HEK293 (cell line): ENCODE results near the gene PRKCE.

Source experiments
- CTCF ChIA-PET: fragments of 350-600 bp; formaldehyde crosslinking; extraction: SDS; loops from one replicate; lab custom pipeline; 2021; ENCODE audit warnings: antibody characterized with exemption; lab: Yijun Ruan, JAX
- POLR2A ChIA-PET: fragments of 300-600 bp; formaldehyde crosslinking; extraction: SDS; loops from one replicate; lab custom pipeline; 2020; ENCODE audit warnings: antibody characterized with exemption, inconsistent platforms; lab: Yijun Ruan, JAX
- H3K27ac ChIP-seq: fragments of 200-500 bp; sonication (Bioruptor generic); 2 replicates; pipeline ENCODE4 v1.5.1; 2014; ENCODE audit warnings: low read depth, low read length, control low read depth, inconsistent platforms; ENCODE audit errors: extremely low read depth
- H3K36me3 ChIP-seq, 2 experiments: fragments of 200-500 bp in 1 of 2; sonication (Bioruptor generic) in 1 of 2; 1 replicate in 1 of 2; 2 replicates in 1 of 2; pipeline ENCODE4 v1.5.1; 2014 to 2017; ENCODE audit warnings: inconsistent platforms in 2 of 2, low read length in 2 of 2; ENCODE audit not compliant: control insufficient read depth in 2 of 2, insufficient read depth in 1 of 2
- H3K4me1 ChIP-seq: fragments of 200-500 bp; sonication (Bioruptor generic); 2 replicates; pipeline ENCODE4 v1.5.1; 2014; ENCODE audit warnings: mild to moderate bottlenecking, low read length, inconsistent platforms; ENCODE audit not compliant: control insufficient read depth, insufficient read depth
- H3K4me3 ChIP-seq: 2 replicates; pipeline ENCODE4 v1.5.1; 2011; ENCODE audit warnings: low read depth, mild to moderate bottlenecking, control low read depth, low read length, moderate library complexity
- H3K9me3 ChIP-seq: fragments of 200-500 bp; sonication (Bioruptor generic); 2 replicates; pipeline ENCODE4 v1.5.1; 2014; ENCODE audit warnings: low read depth, low read length, inconsistent platforms; ENCODE audit not compliant: control insufficient read depth, insufficient read depth
- AEBP2 ChIP-seq: fragments of 450-650 bp; formaldehyde crosslinking; IDR thresholded peaks from 2 replicates; pipeline ENCODE4 v1.5.1; 2016; ENCODE audit warnings: missing biosample characterization, missing genetic modification characterization, borderline replicate concordance
- HOXC10 ChIP-seq: sonication (generic); formaldehyde crosslinking; IDR thresholded peaks from 2 replicates; pipeline ENCODE4 v1.8.1; 2023; ENCODE audit warnings: mild to moderate bottlenecking, missing genetic modification reagents
- KLF10 ChIP-seq: fragments of 450-650 bp; IDR thresholded peaks from 2 replicates; pipeline ENCODE4 v1.5.1; 2018; ENCODE audit warnings: missing biosample characterization, mild to moderate bottlenecking, missing genetic modification characterization
- KLF16 ChIP-seq: fragments of 450-650 bp; formaldehyde crosslinking; IDR thresholded peaks from 2 replicates; pipeline ENCODE4 v1.5.1; 2017; ENCODE audit warnings: missing biosample characterization, missing genetic modification characterization
- PBX3 ChIP-seq: sonication (generic); formaldehyde crosslinking; IDR thresholded peaks from 2 replicates; pipeline ENCODE4 v1.8.1; 2022; ENCODE audit warnings: mild to moderate bottlenecking, moderate library complexity, missing genetic modification reagents
- PRDM1 ChIP-seq: fragments of 450-650 bp; formaldehyde crosslinking; IDR thresholded peaks from 2 replicates; pipeline ENCODE4; 2016; ENCODE audit warnings: missing biosample characterization, missing genetic modification characterization
- PRDM10 ChIP-seq: fragments of 450-650 bp; formaldehyde crosslinking; IDR thresholded peaks from 2 replicates; pipeline ENCODE4 v1.5.1; 2016; ENCODE audit warnings: missing biosample characterization, missing genetic modification characterization
- SALL2 ChIP-seq: fragments of 450-650 bp; formaldehyde crosslinking; IDR thresholded peaks from 2 replicates; pipeline ENCODE4 v1.5.0; 2017; ENCODE audit warnings: missing biosample characterization, mild to moderate bottlenecking, missing genetic modification characterization, borderline replicate concordance
- TCF7L2 ChIP-seq: IDR thresholded peaks from 2 replicates; pipeline ENCODE4 v1.6.1; 2011; ENCODE audit warnings: low read depth, mild to moderate bottlenecking, inconsistent platforms, low read length, moderate library complexity, borderline replicate concordance
- ZBTB21 ChIP-seq: fragments of 450-650 bp; formaldehyde crosslinking; IDR thresholded peaks from 2 replicates; pipeline ENCODE4 v1.5.1; 2017; ENCODE audit warnings: missing biosample characterization, missing genetic modification characterization
- ZFP3 ChIP-seq: fragments of 450-650 bp; formaldehyde crosslinking; IDR thresholded peaks from 2 replicates; pipeline ENCODE4 v1.5.1; 2016; ENCODE audit warnings: low read depth, missing biosample characterization, missing genetic modification characterization
- ZNF140 ChIP-seq: fragments of 450-650 bp; formaldehyde crosslinking; IDR thresholded peaks from 2 replicates; pipeline ENCODE4 v1.5.1; 2016; ENCODE audit warnings: missing biosample characterization, missing genetic modification characterization
- ZNF214 ChIP-seq: fragments of 450-650 bp; formaldehyde crosslinking; IDR thresholded peaks from 2 replicates; pipeline ENCODE4 v1.5.1; 2017; ENCODE audit warnings: missing biosample characterization, mild to moderate bottlenecking, missing genetic modification characterization, borderline replicate concordance
- ZNF223 ChIP-seq: fragments of 450-650 bp; formaldehyde crosslinking; IDR thresholded peaks from 2 replicates; pipeline ENCODE4 v1.5.1; 2016; ENCODE audit warnings: missing biosample characterization, missing genetic modification characterization
- ZNF280C ChIP-seq: fragments of 450-650 bp; formaldehyde crosslinking; IDR thresholded peaks from 2 replicates; pipeline ENCODE4 v1.5.1; 2016; ENCODE audit warnings: missing biosample characterization, missing genetic modification characterization
- ZNF394 ChIP-seq: fragments of 450-650 bp; formaldehyde crosslinking; IDR thresholded peaks from 2 replicates; pipeline ENCODE4 v1.5.1; 2016; ENCODE audit warnings: missing biosample characterization, missing genetic modification characterization, mild to moderate bottlenecking, moderate library complexity, borderline replicate concordance
- ZNF416 ChIP-seq: fragments of 450-650 bp; formaldehyde crosslinking; IDR thresholded peaks from 2 replicates; pipeline ENCODE4 v1.5.1; 2016; ENCODE audit warnings: missing biosample characterization, missing genetic modification characterization
- ZNF600 ChIP-seq: fragments of 450-650 bp; formaldehyde crosslinking; IDR thresholded peaks from 2 replicates; pipeline ENCODE4 v1.5.1; 2016; ENCODE audit warnings: missing biosample characterization, missing genetic modification characterization
- ZNF645 ChIP-seq: fragments of 450-650 bp; formaldehyde crosslinking; IDR thresholded peaks from 2 replicates; pipeline ENCODE4; 2016; ENCODE audit warnings: missing biosample characterization, missing genetic modification characterization
- ZNF664 ChIP-seq: fragments of 450-650 bp; formaldehyde crosslinking; IDR thresholded peaks from 2 replicates; pipeline ENCODE4 v1.5.1; 2016; ENCODE audit warnings: missing biosample characterization, missing genetic modification characterization
- ZNF677 ChIP-seq: fragments of 450-650 bp; IDR thresholded peaks from 2 replicates; pipeline ENCODE4 v1.5.0; 2018; ENCODE audit warnings: missing biosample characterization, mild to moderate bottlenecking, missing genetic modification characterization, moderate library complexity
- ZNF777 ChIP-seq: fragments of 450-650 bp; formaldehyde crosslinking; IDR thresholded peaks from 2 replicates; pipeline ENCODE4 v1.5.1; 2017; ENCODE audit warnings: missing biosample characterization, missing genetic modification characterization, borderline replicate concordance
- ZSCAN18 ChIP-seq: fragments of 450-650 bp; formaldehyde crosslinking; IDR thresholded peaks from 2 replicates; pipeline ENCODE4 v1.5.1; 2016; ENCODE audit warnings: missing biosample characterization, missing genetic modification characterization

The PRKCE gene

GRCh38 chr2:45705233-45705632 lies 53.8 kb downstream of the PRKCE start (continued):
- TF ChIP-seq ZNF280C (tag by site-specific recombination), result no peak
- TF ChIP-seq ZSCAN18, result no peak
- TF ChIP-seq TCF7L2, result no peak
- TF ChIP-seq ZNF600 (tag by site-specific recombination), result no peak
- TF ChIP-seq, all 188 proteins: peak for 0

- H3K9me3 ChIP-seq, result no peaks in the 10 kb centered on the region
- no peak overlapping the region for H3K4me3 ChIP-seq
- no peaks in the 10 kb centered on the region for H3K36me3 ChIP-seq
- H3K4me1 ChIP-seq, result 0 out of 2 replicates have a peak, but pooled peaks cover 3% of the 10 kb centered on the region
- CTCF ChIA-PET, result no interaction called here
- TF ChIP-seq PRDM1 (tag by site-specific recombination) (no peak), ZNF677 (tag by site-specific recombination) (no peak), ZNF214 (tag by site-specific recombination) (no peak), PBX3 (CRISPR knock-in tag) (no peak), ZNF394 (tag by site-specific recombination) (no peak), ZNF416 (no peak), KLF10 (tag by site-specific recombination) (no peak), PRDM10 (tag by site-specific recombination) (no peak), ZNF140 (tag by site-specific recombination) (no peak), KLF16 (tag by site-specific recombination) (no peak), HOXC10 (CRISPR knock-in tag) (no peak), ZFP3 (tag by site-specific recombination) (no peak), ZNF777 (tag by site-specific recombination) (no peak), AEBP2 (no peak), ZBTB21 (tag by site-specific recombination) (no peak), ZNF645 (tag by site-specific recombination) (no peak), ZNF664 (tag by site-specific recombination) (no peak), ZNF600 (tag by site-specific recombination) (no peak), SALL2 (tag by site-specific recombination) (no peak), ZNF223 (no peak)
- no peak overlapping the region for H3K27ac ChIP-seq
- POLR2A ChIA-PET, result no interaction called here
These were observed 54.6 kb downstream of the PRKCE start for GRCh38 chr2:45706033-45706432.
